K562 (cell line): Measurements from ENCODE around the gene FBN3. TPM values are rescaled to one million over a fixed set of nuclear protein-coding genes. Genes with fewer than 3 reads are reported as not detected.
A peak's percentile ranks its signal among the peaks of the same experiment; 100 is the strongest.

ENCODE experiments used
- CAMTA2 ChIP-seq: fragments of 250-450 bp; sonication (Bioruptor Pico); conservative IDR thresholded peaks from 2 replicates; pipeline ENCODE4 v1.5.1; 2022
- CREB1 ChIP-seq, 2 experiments: sonication (generic) in 1 of 2; formaldehyde crosslinking in 1 of 2; IDR thresholded peaks; 2 replicates each; pipeline versions ENCODE4 v1.6.1 to v1.8.0; 2012 to 2022; ENCODE audit warnings: inconsistent platforms in 1 of 2, mild to moderate bottlenecking in 1 of 2, missing genetic modification reagents in 1 of 2, moderate library complexity in 1 of 2
- FOXP4 ChIP-seq: sonication (generic); formaldehyde crosslinking; IDR thresholded peaks from 2 replicates; pipeline ENCODE4 v1.8.0; 2022; ENCODE audit warnings: mild to moderate bottlenecking, missing genetic modification reagents, borderline replicate concordance
- IRF2 ChIP-seq: sonication (generic); formaldehyde crosslinking; IDR thresholded peaks from 2 replicates; pipeline ENCODE4 v1.8.1; 2022; ENCODE audit warnings: mild to moderate bottlenecking, missing genetic modification reagents
- MTA2 ChIP-seq: fragments of 450-650 bp; IDR thresholded peaks from 2 replicates; pipeline ENCODE4 v1.6.1; 2016; ENCODE audit warnings: low read depth
- NUFIP1 ChIP-seq: fragments of 450-650 bp; IDR thresholded peaks from 2 replicates; pipeline ENCODE4 v1.6.1; 2018; ENCODE audit not compliant: partially characterized antibody
- PBX2 ChIP-seq, 2 experiments: IDR thresholded peaks in 1 of 2; conservative IDR thresholded peaks in 1 of 2; 2 replicates each; pipeline ENCODE4 v1.6.1; 2016; ENCODE audit warnings: low read depth in 2 of 2, mild to moderate bottlenecking in 1 of 2, missing compliant biosample characterization in 1 of 2, missing genetic modification characterization in 1 of 2, moderate library complexity in 1 of 2
- PCBP1 ChIP-seq: fragments of 200-400 bp; formaldehyde crosslinking; IDR thresholded peaks from 2 replicates; pipeline ENCODE4 v1.6.1; 2018; ENCODE audit warnings: mild to moderate bottlenecking, low read depth, low read length; ENCODE audit not compliant: poor library complexity, severe bottlenecking
- PHF20 ChIP-seq: fragments of 450-650 bp; IDR thresholded peaks from 2 replicates; pipeline ENCODE4 v1.6.1; 2018; ENCODE audit not compliant: partially characterized antibody
- PTRF ChIP-seq: fragments of 450-650 bp; IDR thresholded peaks from 2 replicates; pipeline ENCODE4 v1.6.1; 2016; ENCODE audit warnings: mild to moderate bottlenecking, missing genetic modification characterization, missing compliant biosample characterization
- RCOR1 ChIP-seq, 2 experiments: IDR thresholded peaks; 2 replicates each; pipeline ENCODE4 v1.6.1; 2012; ENCODE audit warnings: low read depth in 2 of 2, low read length in 2 of 2, borderline replicate concordance in 1 of 2, improper control_type of control experiment in 1 of 2
- SOX6 ChIP-seq: fragments of 450-650 bp; IDR thresholded peaks from 2 replicates; pipeline ENCODE4 v1.6.1; 2014; ENCODE audit warnings: mild to moderate bottlenecking
- TSC22D4 ChIP-seq: fragments of 450-650 bp; IDR thresholded peaks from 2 replicates; pipeline ENCODE4 v1.6.1; 2016; ENCODE audit warnings: missing genetic modification characterization, missing biosample characterization, control low read depth
- ZBTB12 ChIP-seq: fragments of 250-450 bp; sonication (Bioruptor Pico); IDR thresholded peaks from 2 replicates; pipeline ENCODE4 v1.4.0; 2020
- ZFP30 ChIP-seq: fragments of 250-450 bp; sonication (Bioruptor Pico); IDR thresholded peaks from 2 replicates; pipeline ENCODE4 v1.8.0; 2022; ENCODE audit warnings: moderate library complexity, mild to moderate bottlenecking, inconsistent platforms, borderline replicate concordance
- ZNF140 ChIP-seq: fragments of 250-450 bp; sonication (Bioruptor Pico); IDR thresholded peaks from 2 replicates; pipeline ENCODE4 v1.8.0; 2021; ENCODE audit warnings: moderate library complexity, mild to moderate bottlenecking, inconsistent platforms
- ZNF232 ChIP-seq: sonication (generic); formaldehyde crosslinking; IDR thresholded peaks from 2 replicates; pipeline ENCODE4 v1.8.0; 2022; ENCODE audit warnings: mild to moderate bottlenecking, missing genetic modification reagents
- ZNF584 ChIP-seq: fragments of 200-800 bp; sonication (Bioruptor generic); IDR thresholded peaks from 2 replicates; pipeline ENCODE4 v1.6.1; 2016; ENCODE audit warnings: low read depth, mild to moderate bottlenecking, missing genetic modification characterization, missing compliant biosample characterization
- ZNF699 ChIP-seq: fragments of 250-450 bp; sonication (Bioruptor Pico); IDR thresholded peaks from 2 replicates; pipeline ENCODE4 v1.8.0; 2021; ENCODE audit warnings: mild to moderate bottlenecking, moderate library complexity; ENCODE audit not compliant: insufficient replicate concordance
- ZSCAN29 ChIP-seq: fragments of 450-650 bp; IDR thresholded peaks from 2 replicates; pipeline ENCODE4 v1.6.1; 2017
- polyA plus RNA-seq, 8 experiments: library from polyadenylated mRNA; depleted of rRNA in 4 of 8; stranded (reverse) in 5 of 8; unstranded in 3 of 8; fragments of >200 nt; fragmentation: Nextera tagmentation in 2 of 8; fragmentation: Illumina TruSeq in 1 of 8; extraction: Ambion mirVana in 2 of 8; extraction: Trizol in 1 of 8; gene quantifications; 2 replicates each; pipeline versions ENCODE4 v1.2.1 to v1.2.3, GENCODE V29; 2011 to 2014; ENCODE audit warnings: inconsistent platforms in 1 of 8, missing spikeins in 1 of 8
- total RNA-seq, 7 experiments: library from RNA; depleted of rRNA in 6 of 7; stranded (reverse); fragments of >200 nt in 6 of 7; fragmentation: Illumina TruSeq in 2 of 7; extraction: Trizol in 2 of 7; gene quantifications; 2 replicates each; pipeline versions ENCODE4 v1.2.1 to v1.2.3, GENCODE V29; 2011 to 2021; ENCODE audit warnings: low replicate concordance in 1 of 7

The FBN3 gene
- total and polyA plus RNA-seq, 9 of the 15 experiments (the other 6 are each of a cell fraction or from before 2014, with no cell fraction given) = under 0.01 to 0.29 (median 0.01) TPM; not detected in 4

GRCh38 chr19:8088752-8089663 is 60.4 kb downstream of the FBN3 start (continued):
- TF ChIP-seq ZSCAN29 = no peak
- TF ChIP-seq ZNF232 (CRISPR knock-in tag) = no peak
- TF ChIP-seq ZNF584 (CRISPR knock-in tag) = no peak
- peak; percentile 34; the same call in 1 of the 2 replicates for TF ChIP-seq TSC22D4 (tag)
- TF ChIP-seq IRF2 (CRISPR knock-in tag) = no peak
- no peak for TF ChIP-seq CAMTA2 (CRISPR knock-in tag)
- TF ChIP-seq ZBTB12 (CRISPR knock-in tag) = no peak
- TF ChIP-seq ZNF699 (CRISPR knock-in tag) = no peak
- TF ChIP-seq PTRF (tag) = no peak
- TF ChIP-seq PHF20 = peak; percentile 39
- TF ChIP-seq PBX2 (CRISPR knock-in tag; IDR thresholded peaks at IDR 0.05; ENCODE audit: low read depth) = no peak
- no peak for TF ChIP-seq PBX2 (tag; conservative IDR thresholded peaks at IDR 0.05; ENCODE audit: low read depth)
- no peak for TF ChIP-seq ZFP30 (CRISPR knock-in tag)
- no peak for TF ChIP-seq CREB1 (IDR thresholded peaks at IDR 0.05)
- no peak for TF ChIP-seq CREB1 (CRISPR knock-in tag; IDR thresholded peaks at IDR 0.05)
- TF ChIP-seq SOX6 = no peak
- TF ChIP-seq PCBP1 = no peak
- no peak for TF ChIP-seq FOXP4
- no peak for TF ChIP-seq ZNF140 (CRISPR knock-in tag)
- TF ChIP-seq MTA2 = no peak
- no peak for TF ChIP-seq NUFIP1
- no peak for TF ChIP-seq RCOR1 (IDR thresholded peaks at IDR 0.05; ENCODE audit: borderline replicate concordance in 1 of 2, low read depth in 2 of 2, low read length in 2 of 2)
